Panc1 (cell line): ENCODE results near the gene LIMK1. TPM values are rescaled to one million over a fixed set of nuclear protein-coding genes. Genes with fewer than 3 reads are reported as not detected.

ENCODE experiments used
- ATAC-seq: fragments of 200-7000 bp; cut with Tn5 transposase; 2 replicates; pipeline ENCODE4 v1.9.1; 2020; ENCODE audit warnings: mild to moderate bottlenecking, moderate library complexity
- BruUV-seq: library from RNA; stranded (reverse); fragments of 400-500 nt; replicated peaks from 2 replicates; lab custom pipeline; 2021; lab: Mats Ljungman, UMichigan
- CTCF ChIA-PET: fragments of 300-600 bp; sonication (Branson Sonifier 250); formaldehyde crosslinking; loops from one replicate; lab custom pipeline; 2022; ENCODE audit warnings: antibody characterized with exemption; lab: Charles Lee
- POLR2A ChIA-PET: fragments of 300-600 bp; sonication (Branson Sonifier 250); formaldehyde crosslinking; loops from one replicate; lab custom pipeline; 2022; ENCODE audit warnings: antibody characterized with exemption; lab: Charles Lee
- DNase-seq: peaks from one replicate; pipeline ENCODE4 v3.0.0-alpha.2; 2010; ENCODE audit warnings: low read depth, low spot score
- H3K27ac ChIP-seq: 2 replicates; pipeline ENCODE4 v1.5.1; 2011; ENCODE audit warnings: mild to moderate bottlenecking, low read length, inconsistent platforms
- H3K27me3 ChIP-seq: fragments of 200-500 bp; sonication (Bioruptor generic); 2 replicates; pipeline ENCODE4 v1.6.0; 2014; ENCODE audit warnings: low read length, inconsistent platforms; ENCODE audit not compliant: control insufficient read depth, insufficient read depth
- H3K36me3 ChIP-seq: fragments of 200-500 bp; sonication (Bioruptor generic); 2 replicates; pipeline ENCODE4 v1.5.1; 2014; ENCODE audit warnings: inconsistent platforms, mild to moderate bottlenecking, low read length, moderate library complexity; ENCODE audit not compliant: control insufficient read depth, insufficient read depth
- H3K4me1 ChIP-seq: 2 replicates; pipeline ENCODE4 v1.5.1; 2011; ENCODE audit warnings: inconsistent platforms, mild to moderate bottlenecking, low read length, moderate library complexity; ENCODE audit not compliant: control insufficient read depth, insufficient read depth
- H3K4me3 ChIP-seq, 2 experiments: 2 replicates each; pipeline ENCODE4 v1.5.1; 2011 to 2012; ENCODE audit warnings: low read depth in 2 of 2, low read length in 2 of 2, mild to moderate bottlenecking in 2 of 2, inconsistent platforms in 1 of 2, moderate library complexity in 1 of 2
- H3K9me3 ChIP-seq: fragments of 200-500 bp; sonication (Bioruptor generic); 2 replicates; pipeline ENCODE4 v1.5.1; 2014; ENCODE audit warnings: low read depth, mild to moderate bottlenecking, inconsistent platforms, low read length, moderate library complexity; ENCODE audit not compliant: control insufficient read depth, insufficient read depth
- POLR2AphosphoS5 ChIP-seq: IDR thresholded peaks from 2 replicates; pipeline ENCODE4 v1.6.1; 2012; ENCODE audit warnings: mild to moderate bottlenecking, low read depth, low read length, moderate library complexity
- REST ChIP-seq, 2 experiments: IDR thresholded peaks; 2 replicates each; pipeline ENCODE4 v1.6.1; 2011 to 2012; ENCODE audit warnings: low read depth in 2 of 2, control low read depth in 1 of 2, low read length in 1 of 2, mild to moderate bottlenecking in 1 of 2, moderate library complexity in 1 of 2; ENCODE audit not compliant: insufficient read depth in 1 of 2
- SIN3A ChIP-seq: IDR thresholded peaks from 2 replicates; pipeline ENCODE4 v1.6.1; 2012; ENCODE audit warnings: low read depth, mild to moderate bottlenecking, low read length, moderate library complexity, borderline replicate concordance; ENCODE audit not compliant: insufficient read depth
- TCF7L2 ChIP-seq: IDR thresholded peaks from 2 replicates; pipeline ENCODE4 v1.6.1; 2011; ENCODE audit warnings: mild to moderate bottlenecking, low read depth, low read length, inconsistent platforms
- in situ Hi-C: cut with HindIII; loops from 2 replicates; pipeline ENCODE4 v1.10.0; 2016; ENCODE audit warnings: low sequenced_read_pairs, low pct_unique_long_range_greater_than_20kb
- intact Hi-C: fragments of 100-400 bp; cut with micrococcal nuclease; formaldehyde crosslinking; loops from one replicate; pipeline ENCODE4 v1.10.0; 2022; ENCODE audit not compliant: unreplicated experiment
- total RNA-seq: library from RNA; stranded (reverse); gene quantifications from one replicate; pipeline ENCODE4 v1.2.1, GENCODE V29; 2021; ENCODE audit not compliant: unreplicated experiment
- TF ChIP-seq, protein P1 (sequence below): fragments of 450-650 bp; IDR thresholded peaks from 2 replicates; pipeline ENCODE4 v1.5.1; 2017; ENCODE audit warnings: mild to moderate bottlenecking

LIMK1 gene
- total RNA-seq, 1 experiment from 2014 or later: 59.6 TPM

- CTCF ChIA-PET: no interaction called here
- TF ChIP-seq, protein P1, sequence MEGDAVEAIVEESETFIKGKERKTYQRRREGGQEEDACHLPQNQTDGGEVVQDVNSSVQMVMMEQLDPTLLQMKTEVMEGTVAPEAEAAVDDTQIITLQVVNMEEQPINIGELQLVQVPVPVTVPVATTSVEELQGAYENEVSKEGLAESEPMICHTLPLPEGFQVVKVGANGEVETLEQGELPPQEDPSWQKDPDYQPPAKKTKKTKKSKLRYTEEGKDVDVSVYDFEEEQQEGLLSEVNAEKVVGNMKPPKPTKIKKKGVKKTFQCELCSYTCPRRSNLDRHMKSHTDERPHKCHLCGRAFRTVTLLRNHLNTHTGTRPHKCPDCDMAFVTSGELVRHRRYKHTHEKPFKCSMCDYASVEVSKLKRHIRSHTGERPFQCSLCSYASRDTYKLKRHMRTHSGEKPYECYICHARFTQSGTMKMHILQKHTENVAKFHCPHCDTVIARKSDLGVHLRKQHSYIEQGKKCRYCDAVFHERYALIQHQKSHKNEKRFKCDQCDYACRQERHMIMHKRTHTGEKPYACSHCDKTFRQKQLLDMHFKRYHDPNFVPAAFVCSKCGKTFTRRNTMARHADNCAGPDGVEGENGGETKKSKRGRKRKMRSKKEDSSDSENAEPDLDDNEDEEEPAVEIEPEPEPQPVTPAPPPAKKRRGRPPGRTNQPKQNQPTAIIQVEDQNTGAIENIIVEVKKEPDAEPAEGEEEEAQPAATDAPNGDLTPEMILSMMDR: no peak
- TF ChIP-seq REST (IDR thresholded peaks at IDR 0.05; ENCODE audit: insufficient read depth in 1 of 2, low read depth in 2 of 2, low read length in 1 of 2) (no peak), TCF7L2 (no peak), SIN3A (no peak), POLR2AphosphoS5 (no peak)
- intact Hi-C loops (no loop called here), in situ Hi-C loops (no loop called here)
- POLR2A ChIA-PET: no interaction called here
- BruUV-seq: no TSS peak
- Histone ChIP-seq H3K4me3 (no peak overlapping the region), H3K4me1 (no peaks in the 10 kb centered on the region), H3K27ac (no peak overlapping the region), H3K27me3 (peaks cover 2% of the 10 kb centered on the region; the same call in 1 of the 2 replicates), H3K9me3 (no peaks in the 10 kb centered on the region), H3K36me3 (no peaks in the 10 kb centered on the region)
- ATAC-seq (no peak), DNase-seq (no peak)
These were observed 29.9 kb upstream of the LIMK1 start for GRCh38 chr7:74053589-74054186.

GRCh38 chr7:74056096-74056915, 27.3 kb upstream of the LIMK1 start:
- no peaks in the 10 kb centered on the region for H3K9me3 ChIP-seq
- ATAC-seq (no peak), DNase-seq (no peak)
- H3K27ac ChIP-seq: no peak overlapping the region
- no peak overlapping the region for H3K4me3 ChIP-seq
- no peaks in the 10 kb centered on the region for H3K36me3 ChIP-seq
- ChIA-PET POLR2A (no interaction called here), CTCF (no interaction called here)
- in situ Hi-C loops: no loop called here
- H3K4me1 ChIP-seq: peaks cover 7% of the 10 kb centered on the region; the same call in 1 of the 2 replicates
- H3K27me3 ChIP-seq: peaks cover 2% of the 10 kb centered on the region; the same call in 1 of the 2 replicates
- TF ChIP-seq REST (IDR thresholded peaks at IDR 0.05; ENCODE audit: insufficient read depth in 1 of 2, low read depth in 2 of 2, low read length in 1 of 2) (no peak), TCF7L2 (no peak), POLR2AphosphoS5 (no peak), SIN3A (no peak)
- TF ChIP-seq, protein P1: no peak
- intact Hi-C loops: no loop called here
- BruUV-seq: no TSS peak
